Sciatic nerve (tissue), 2 donors: ENCODE results near the gene RPL39L. TPM values are rescaled to one million over a fixed set of nuclear protein-coding genes. Genes with fewer than 3 reads are reported as not detected.
"Not testable (repeated sequence)": the region's sequence is repeated elsewhere in the genome, so short reads cannot be mapped to it uniquely, and the experiment has no call there.

ENCODE experiments used
- ATAC-seq: fragments of 200-7000 bp; cut with Tn5 transposase; one replicate; pipeline ENCODE4 v1.9.1; 2020; ENCODE audit warnings: mild to moderate bottlenecking, moderate library complexity
- DNase-seq: peaks from one replicate; pipeline ENCODE4 v3.0.0-alpha.2; 2020; ENCODE audit warnings: low spot score
- intact Hi-C: fragments of 100-400 bp; cut with DNase I; formaldehyde crosslinking; loops from one replicate; pipeline ENCODE4 v1.14.2; 2022
- total RNA-seq: library from RNA; stranded (reverse); fragmentation: NEBNext Ultra II Directional; extraction: Animal tissue kit (Norgen Biotek cat#: 25700); gene quantifications from one replicate; pipeline ENCODE4 v1.2.1, GENCODE V29; 2021
- donor health status: DM: no; HTN: no; CAD: no.
- donor health status: DM: no; HTN: no; CAD: no.

Gene RPL39L
- total RNA-seq, 1 donor from 2014 or later = 4.7 TPM

GRCh38 chr3:187146389-187146788, 7.1 kb upstream of the RPL39L start:
- no peak for ATAC-seq
- DNase-seq = no peak
- intact Hi-C loops = no loop called here

- ATAC-seq (no peak), DNase-seq (no peak)
- intact Hi-C loops = no loop called here
Measured at GRCh38 chr3:187145149-187145895, 6.0 kb upstream of the RPL39L start.

GRCh38 chr3:187139895-187140253, 578 bp upstream of the RPL39L start:
- no peak for DNase-seq
- ATAC-seq = no peak
- intact Hi-C loops = no loop called here

- ATAC-seq = no peak
- intact Hi-C loops = no loop called here
- no peak for DNase-seq
Measured at GRCh38 chr3:187136936-187137335, 2.4 kb downstream of the RPL39L start.

- no peak for DNase-seq
- no peak for ATAC-seq
- intact Hi-C loops = no loop called here
Measured at GRCh38 chr3:187136337-187136736, 3.0 kb downstream of the RPL39L start.

- ATAC-seq, DNase-seq, intact Hi-C loops: not testable (repeated sequence)
Measured at GRCh38 chr3:187135172-187135690, 4.1 kb downstream of the RPL39L start.

- DNase-seq, intact Hi-C loops, ATAC-seq: not testable (repeated sequence)
Measured at GRCh38 chr3:187133181-187133580, 6.1 kb downstream of the RPL39L start.

- intact Hi-C loops = no loop called here
- DNase-seq (no peak), ATAC-seq (no peak)
Measured at GRCh38 chr3:187132666-187133065, 6.6 kb downstream of the RPL39L start.

GRCh38 chr3:187131981-187132380, 7.3 kb downstream of the RPL39L start:
- ATAC-seq = no peak
- intact Hi-C loops = no loop called here
- no peak for DNase-seq

GRCh38 chr3:187130346-187131066, 8.8 kb downstream of the RPL39L start:
- intact Hi-C loops = no loop called here
- DNase-seq (no peak), ATAC-seq (peak; percentile 62)

- no peak for DNase-seq
Measured at GRCh38 chr3:187125319-187126031, 13.8 kb downstream of the RPL39L start.

GRCh38 chr3:187122261-187122660, 17.0 kb downstream of the RPL39L start:
- DNase-seq = no peak
- no peak for ATAC-seq
- intact Hi-C loops = no loop called here

More at GRCh38 chr3:187125319-187126031, 13.8 kb downstream of the RPL39L start:
- intact Hi-C loops = no loop called here
- peak; percentile 77 for ATAC-seq

- peak; percentile 55 for ATAC-seq
- no peak for DNase-seq
- intact Hi-C loops = no loop called here
Measured at GRCh38 chr3:187120326-187120725, 19.0 kb downstream of the RPL39L start.

- ATAC-seq (no peak), DNase-seq (no peak)
- intact Hi-C loops = no loop called here
Measured at GRCh38 chr3:187114511-187114910, 24.8 kb downstream of the RPL39L start.

GRCh38 chr3:187112934-187113793, 26.1 kb downstream of the RPL39L start:
- ATAC-seq = no peak
- intact Hi-C loops = no loop called here
- DNase-seq = no peak

GRCh38 chr3:187110156-187110555, 29.1 kb downstream of the RPL39L start:
- no peak for DNase-seq
- no peak for ATAC-seq
- intact Hi-C loops = no loop called here

- ATAC-seq = peak; percentile 69
- intact Hi-C loops = no loop called here
- DNase-seq = no peak
Measured at GRCh38 chr3:187107989-187108388, 31.3 kb downstream of the RPL39L start.

GRCh38 chr3:187105700-187106099, 33.6 kb downstream of the RPL39L start:
- no peak for ATAC-seq
- DNase-seq = no peak
- intact Hi-C loops = no loop called here

GRCh38 chr3:187104933-187105332, 34.4 kb downstream of the RPL39L start:
- ATAC-seq (peak; percentile 67), DNase-seq (no peak)
- intact Hi-C loops = no loop called here
